SJCRH30 (cell line): Measurements from ENCODE around the gene TIPARP. TPM values are rescaled to one million over a fixed set of nuclear protein-coding genes. Genes with fewer than 3 reads are reported as not detected.

Experiments
- DNase-seq, 2 experiments: peaks; one replicate each; pipeline ENCODE4 v3.0.0-alpha.2; 2015 to 2020
- H3K27ac ChIP-seq: fragments of 250-450 bp; sonication (Bioruptor Pico); 2 replicates; pipeline ENCODE4 v1.5.1; 2020; ENCODE audit warnings: mild to moderate bottlenecking, moderate library complexity
- H3K27me3 ChIP-seq: fragments of 250-450 bp; sonication (Bioruptor Pico); 2 replicates; pipeline ENCODE4 v1.5.1; 2020; ENCODE audit warnings: mild to moderate bottlenecking, moderate library complexity
- H3K36me3 ChIP-seq: fragments of 250-450 bp; sonication (Bioruptor Pico); 2 replicates; pipeline ENCODE4 v1.5.1; 2020; ENCODE audit warnings: mild to moderate bottlenecking, moderate library complexity
- H3K4me1 ChIP-seq: fragments of 250-450 bp; sonication (Bioruptor Pico); 2 replicates; pipeline ENCODE4 v1.5.1; 2020; ENCODE audit warnings: mild to moderate bottlenecking, moderate library complexity
- H3K4me3 ChIP-seq: fragments of 250-450 bp; sonication (Bioruptor Pico); 2 replicates; pipeline ENCODE4 v1.5.1; 2020; ENCODE audit warnings: mild to moderate bottlenecking, moderate library complexity
- H3K9me3 ChIP-seq: fragments of 250-450 bp; sonication (Bioruptor Pico); replicated peaks from 2 replicates; pipeline ENCODE4 v1.5.1; 2020; ENCODE audit warnings: mild to moderate bottlenecking, moderate library complexity
- total RNA-seq: library from RNA; depleted of rRNA; stranded (reverse); fragments of >200 nt; shearing (Covaris generic); gene quantifications from 2 replicates; pipeline ENCODE4 v1.2.3, GENCODE V29; 2014; rRNA removed

TIPARP gene
- total RNA-seq, 1 experiment from 2014 or later: 31.2 TPM

- Histone ChIP-seq H3K27ac (no peak overlapping the region), H3K27me3 (no peaks in the 10 kb centered on the region), H3K4me3 (no peak overlapping the region), H3K4me1 (peaks cover 21% of the 10 kb centered on the region), H3K9me3 (0 out of 2 replicates have a peak, but pooled peaks cover 2% of the 10 kb centered on the region), H3K36me3 (no peaks in the 10 kb centered on the region)
- DNase-seq: no peak
These were observed 71.4 kb downstream of the TIPARP start for GRCh38 chr3:156745766-156746165.

- Histone ChIP-seq H3K27me3 (no peaks in the 10 kb centered on the region), H3K36me3 (no peaks in the 10 kb centered on the region), H3K9me3 (0 out of 2 replicates have a peak, but pooled peaks cover 2% of the 10 kb centered on the region), H3K4me3 (no peak overlapping the region), H3K27ac (no peak overlapping the region), H3K4me1 (peaks cover 25% of the 10 kb centered on the region)
- DNase-seq: no peak
These were observed 72.7 kb downstream of the TIPARP start for GRCh38 chr3:156747046-156747445.

- peaks cover 35% of the 10 kb centered on the region for H3K4me1 ChIP-seq
- peak overlapping the region; percentile 44 for H3K4me3 ChIP-seq
- H3K36me3 ChIP-seq: no peaks in the 10 kb centered on the region
- H3K9me3 ChIP-seq: 0 out of 2 replicates have a peak, but pooled peaks cover 2% of the 10 kb centered on the region
- H3K27ac ChIP-seq: peak overlapping the region; percentile 96
- DNase-seq: peak; percentile 84 to 90
- no peaks in the 10 kb centered on the region for H3K27me3 ChIP-seq
These were observed 74.9 kb downstream of the TIPARP start for GRCh38 chr3:156749244-156749643.

- DNase-seq: peak; percentile 93 to 94
- peak overlapping the region; percentile 44 for H3K4me3 ChIP-seq
These were observed 75.9 kb downstream of the TIPARP start for GRCh38 chr3:156750191-156750873.

GRCh38 chr3:156750874-156751245 lies 76.5 kb downstream of the TIPARP start:
- Histone ChIP-seq H3K4me1 (peaks cover 35% of the 10 kb centered on the region), H3K27ac (peak overlapping the region; percentile 96), H3K4me3 (peak overlapping the region; percentile 44), H3K9me3 (0 out of 2 replicates have a peak, but pooled peaks cover 2% of the 10 kb centered on the region), H3K27me3 (no peaks in the 10 kb centered on the region), H3K36me3 (no peaks in the 10 kb centered on the region)
- DNase-seq: no peak

More at GRCh38 chr3:156750191-156750873, 75.9 kb downstream of the TIPARP start:
- peaks cover 35% of the 10 kb centered on the region for H3K4me1 ChIP-seq
- H3K36me3 ChIP-seq: no peaks in the 10 kb centered on the region
- H3K27me3 ChIP-seq: no peaks in the 10 kb centered on the region
- peak overlapping the region; percentile 96 for H3K27ac ChIP-seq
- 0 out of 2 replicates have a peak, but pooled peaks cover 2% of the 10 kb centered on the region for H3K9me3 ChIP-seq

GRCh38 chr3:156751461-156752025 lies 77.2 kb downstream of the TIPARP start:
- Histone ChIP-seq H3K27ac (peak overlapping the region; percentile 96), H3K36me3 (no peaks in the 10 kb centered on the region), H3K4me3 (peak overlapping the region; percentile 44), H3K4me1 (peaks cover 35% of the 10 kb centered on the region), H3K9me3 (0 out of 2 replicates have a peak, but pooled peaks cover 2% of the 10 kb centered on the region), H3K27me3 (no peaks in the 10 kb centered on the region)
- peak; percentile 90 to 92 for DNase-seq

Other genes starting within 250 kb of the TIPARP start
- gene SSR3, start 119.5 kb upstream of the TIPARP start, total RNA-seq: 149 and 158 TPM in 2 replicates
- 0.61 and 0.91 TPM in 2 replicates for gene LEKR1, start 151.8 kb downstream of the TIPARP start, total RNA-seq